Peyer's patch (tissue), 4 donors: Measurements from ENCODE around the gene DYNLT4.

Experiments
- POLR2A ChIP-seq, 2 donors: fragments of 450-650 bp; IDR thresholded peaks; one replicate each; pipeline ENCODE4 v1.5.1; 2017; ENCODE audit warnings: antibody characterized with exemption in 2 of 2, mild to moderate bottlenecking in 2 of 2, moderate library complexity in 2 of 2
- TF ChIP-seq, protein P1 (sequence below), 6 experiments: fragments of 450-650 bp in 4 of 6; fragments of 200-600 bp in 2 of 6; sonication (generic) in 1 of 6; IDR thresholded peaks; one replicate each; pipeline ENCODE4 v1.5.1; 2017 to 2019; ENCODE audit warnings: antibody characterized with exemption in 6 of 6, mild to moderate bottlenecking in 3 of 6, moderate library complexity in 1 of 6

- TF ChIP-seq, protein P1, sequence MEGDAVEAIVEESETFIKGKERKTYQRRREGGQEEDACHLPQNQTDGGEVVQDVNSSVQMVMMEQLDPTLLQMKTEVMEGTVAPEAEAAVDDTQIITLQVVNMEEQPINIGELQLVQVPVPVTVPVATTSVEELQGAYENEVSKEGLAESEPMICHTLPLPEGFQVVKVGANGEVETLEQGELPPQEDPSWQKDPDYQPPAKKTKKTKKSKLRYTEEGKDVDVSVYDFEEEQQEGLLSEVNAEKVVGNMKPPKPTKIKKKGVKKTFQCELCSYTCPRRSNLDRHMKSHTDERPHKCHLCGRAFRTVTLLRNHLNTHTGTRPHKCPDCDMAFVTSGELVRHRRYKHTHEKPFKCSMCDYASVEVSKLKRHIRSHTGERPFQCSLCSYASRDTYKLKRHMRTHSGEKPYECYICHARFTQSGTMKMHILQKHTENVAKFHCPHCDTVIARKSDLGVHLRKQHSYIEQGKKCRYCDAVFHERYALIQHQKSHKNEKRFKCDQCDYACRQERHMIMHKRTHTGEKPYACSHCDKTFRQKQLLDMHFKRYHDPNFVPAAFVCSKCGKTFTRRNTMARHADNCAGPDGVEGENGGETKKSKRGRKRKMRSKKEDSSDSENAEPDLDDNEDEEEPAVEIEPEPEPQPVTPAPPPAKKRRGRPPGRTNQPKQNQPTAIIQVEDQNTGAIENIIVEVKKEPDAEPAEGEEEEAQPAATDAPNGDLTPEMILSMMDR (IDR thresholded peaks at IDR 0.05) = peak; percentile 68 to 87 (median 77)
- no peak for TF ChIP-seq POLR2A (IDR thresholded peaks at IDR 0.05)
These were observed 28.9 kb upstream of the DYNLT4 start for GRCh38 chr1:44835738-44836675.
